Duodenal mucosa (tissue), 2 donors: ENCODE measurements around the gene TUNAR.

Experiments
- H3K27ac ChIP-seq: one replicate; pipeline ENCODE4 v1.7.0; 2013; ENCODE audit warnings: low read depth, low read length
- H3K27me3 ChIP-seq, 2 donors: one replicate each; pipeline ENCODE4 v1.7.0; 2013; ENCODE audit warnings: low read length in 2 of 2, control low read depth in 1 of 2; ENCODE audit not compliant: insufficient read depth in 2 of 2, control insufficient read depth in 1 of 2
- H3K36me3 ChIP-seq, 2 donors: one replicate each; pipeline ENCODE4 v1.7.0; 2013; ENCODE audit warnings: low read length in 2 of 2, control low read depth in 1 of 2; ENCODE audit not compliant: insufficient read depth in 2 of 2, control insufficient read depth in 1 of 2
- H3K4me1 ChIP-seq, 2 donors: one replicate each; pipeline ENCODE4 v1.7.0; 2013; ENCODE audit warnings: low read length in 2 of 2, control low read depth in 1 of 2; ENCODE audit not compliant: insufficient read depth in 2 of 2, control insufficient read depth in 1 of 2
- H3K4me3 ChIP-seq, 2 donors: one replicate each; pipeline ENCODE4 v1.7.0; 2013; ENCODE audit warnings: low read length in 2 of 2, low read depth in 1 of 2
- H3K9ac ChIP-seq, 2 donors: one replicate each; pipeline ENCODE4 v1.7.0; 2013; ENCODE audit warnings: low read length in 2 of 2, low read depth in 1 of 2
- H3K9me3 ChIP-seq, 2 donors: one replicate each; pipeline ENCODE4 v1.7.0; 2013; ENCODE audit warnings: low read length in 2 of 2, control low read depth in 1 of 2; ENCODE audit not compliant: control insufficient read depth in 1 of 2

The TUNAR gene

GRCh38 chr14:95876761-95877538 lies at the start of gene TUNAR:
Gene TUNAR (plus strand): TSS chr14:95876832.
- Histone ChIP-seq H3K9ac (no peak within 1 kb of the TSS), H3K27me3 (peaks cover 8 to 24% of the 10 kb centered on the region in 2 donors), H3K4me1 (no peaks in the 10 kb centered on the region), H3K36me3 (no peaks in the 10 kb centered on the region), H3K9me3 (no peaks in the 10 kb centered on the region), H3K27ac (no peak within 1 kb of the TSS), H3K4me3 (no peak within 1 kb of the TSS)

GRCh38 chr14:95828649-95829265 lies 47.9 kb upstream of the TUNAR start:
- Histone ChIP-seq H3K9me3 (no peaks in the 10 kb centered on the region), H3K4me1 (no peaks in the 10 kb centered on the region), H3K27me3 (no peaks in the 10 kb centered on the region), H3K36me3 (no peaks in the 10 kb centered on the region), H3K4me3 (no peak overlapping the region), H3K9ac (no peak overlapping the region), H3K27ac (no peak overlapping the region)

- no peak overlapping the region for H3K27ac ChIP-seq
- no peak overlapping the region for H3K4me3 ChIP-seq
- no peak overlapping the region for H3K9ac ChIP-seq
- no peaks in the 10 kb centered on the region for H3K9me3 ChIP-seq
- H3K27me3 ChIP-seq, result no peaks in the 10 kb centered on the region
- no peaks in the 10 kb centered on the region for H3K36me3 ChIP-seq
- no peaks in the 10 kb centered on the region for H3K4me1 ChIP-seq
Observed at GRCh38 chr14:95829321-95829720, 47.3 kb upstream of the TUNAR start.

DNA sequence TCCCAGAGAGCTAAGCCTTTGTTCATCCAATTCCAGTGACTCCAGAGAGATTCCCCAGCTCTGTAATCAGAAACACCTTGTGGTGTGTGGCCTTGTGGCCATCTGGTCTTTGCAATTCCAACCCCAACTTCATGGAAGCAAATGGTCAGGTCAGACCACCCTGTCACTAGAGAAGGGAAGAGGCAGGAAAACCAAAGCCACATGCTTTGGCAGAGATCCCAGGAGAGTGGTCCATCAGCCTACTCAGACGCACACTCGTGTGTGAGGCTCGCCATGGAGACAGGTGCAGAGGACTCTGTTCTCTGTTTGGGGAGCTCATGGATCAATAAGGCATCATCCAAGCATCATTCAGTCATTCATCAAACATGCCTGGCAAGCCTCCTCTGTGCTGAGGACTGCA lies 46.2 kb upstream of the TUNAR start:
- H3K9me3 ChIP-seq, result no peaks in the 10 kb centered on the region
- H3K27me3 ChIP-seq, result no peaks in the 10 kb centered on the region
- H3K4me3 ChIP-seq, result no peak overlapping the region
- no peak overlapping the region for H3K9ac ChIP-seq
- no peaks in the 10 kb centered on the region for H3K4me1 ChIP-seq
- H3K27ac ChIP-seq, result no peak overlapping the region
- H3K36me3 ChIP-seq, result no peaks in the 10 kb centered on the region

GRCh38 chr14:95831041-95831440 lies 45.6 kb upstream of the TUNAR start:
- H3K36me3 ChIP-seq, result no peaks in the 10 kb centered on the region
- H3K9ac ChIP-seq, result no peak overlapping the region
- H3K27ac ChIP-seq, result no peak overlapping the region
- H3K4me3 ChIP-seq, result no peak overlapping the region
- no peaks in the 10 kb centered on the region for H3K27me3 ChIP-seq
- no peaks in the 10 kb centered on the region for H3K9me3 ChIP-seq
- no peaks in the 10 kb centered on the region for H3K4me1 ChIP-seq

DNA sequence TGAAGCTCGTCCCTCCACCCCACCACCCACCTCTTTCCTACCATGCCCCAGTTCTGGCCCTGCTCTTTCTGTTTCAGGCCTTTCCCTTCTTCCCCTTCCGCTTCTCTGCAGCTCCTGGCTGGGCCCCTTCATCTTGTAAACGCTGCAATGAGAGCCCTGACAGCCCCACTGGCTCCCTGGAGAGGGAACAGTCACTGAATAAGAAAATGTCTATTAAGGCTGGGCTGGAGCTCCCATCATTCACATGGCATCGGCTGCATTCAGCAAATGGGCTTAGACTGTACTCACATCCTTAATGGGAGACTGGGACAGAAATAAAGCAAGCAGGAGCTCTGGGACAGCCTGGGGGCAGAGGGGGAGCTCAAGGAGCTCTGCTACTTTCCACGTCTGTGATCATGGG lies 45.2 kb upstream of the TUNAR start:
- Histone ChIP-seq H3K9ac (no peak overlapping the region), H3K27ac (no peak overlapping the region), H3K4me1 (no peaks in the 10 kb centered on the region), H3K4me3 (no peak overlapping the region), H3K36me3 (no peaks in the 10 kb centered on the region), H3K9me3 (no peaks in the 10 kb centered on the region), H3K27me3 (no peaks in the 10 kb centered on the region)

DNA sequence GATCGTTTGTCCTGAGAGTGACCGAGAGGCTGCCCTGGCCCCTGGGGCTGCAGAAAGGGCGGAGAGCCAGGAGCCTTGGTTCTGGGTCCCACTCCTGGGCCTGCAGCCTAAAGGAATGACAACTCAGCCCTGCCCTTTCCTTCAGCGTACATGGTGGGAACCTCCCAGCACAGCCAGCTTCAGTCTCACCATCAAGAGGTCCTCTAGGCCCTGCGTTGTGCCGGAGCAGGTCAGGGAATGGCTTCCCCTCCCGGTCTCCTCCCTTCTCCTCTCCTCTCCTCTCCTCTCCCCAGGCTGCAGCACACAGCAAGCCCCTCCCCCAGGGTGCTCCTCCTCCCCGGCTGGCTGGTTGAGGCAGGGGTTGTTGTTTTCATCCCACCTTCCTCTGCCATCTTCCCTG lies 44.6 kb upstream of the TUNAR start:
- Histone ChIP-seq H3K27ac (no peak overlapping the region), H3K9me3 (no peaks in the 10 kb centered on the region), H3K27me3 (no peaks in the 10 kb centered on the region), H3K4me1 (no peaks in the 10 kb centered on the region), H3K36me3 (no peaks in the 10 kb centered on the region), H3K9ac (no peak overlapping the region), H3K4me3 (no peak overlapping the region)

- Histone ChIP-seq H3K9me3 (no peaks in the 10 kb centered on the region), H3K4me1 (no peaks in the 10 kb centered on the region), H3K36me3 (no peaks in the 10 kb centered on the region), H3K4me3 (no peak overlapping the region), H3K9ac (no peak overlapping the region), H3K27ac (no peak overlapping the region), H3K27me3 (no peaks in the 10 kb centered on the region)
Observed at GRCh38 chr14:95833429-95833828, 43.2 kb upstream of the TUNAR start.

- Histone ChIP-seq H3K4me1 (no peaks in the 10 kb centered on the region), H3K9ac (no peak overlapping the region), H3K27ac (no peak overlapping the region), H3K36me3 (no peaks in the 10 kb centered on the region), H3K4me3 (no peak overlapping the region), H3K27me3 (no peaks in the 10 kb centered on the region), H3K9me3 (no peaks in the 10 kb centered on the region)
Observed at GRCh38 chr14:95834496-95834895, 42.1 kb upstream of the TUNAR start.

DNA sequence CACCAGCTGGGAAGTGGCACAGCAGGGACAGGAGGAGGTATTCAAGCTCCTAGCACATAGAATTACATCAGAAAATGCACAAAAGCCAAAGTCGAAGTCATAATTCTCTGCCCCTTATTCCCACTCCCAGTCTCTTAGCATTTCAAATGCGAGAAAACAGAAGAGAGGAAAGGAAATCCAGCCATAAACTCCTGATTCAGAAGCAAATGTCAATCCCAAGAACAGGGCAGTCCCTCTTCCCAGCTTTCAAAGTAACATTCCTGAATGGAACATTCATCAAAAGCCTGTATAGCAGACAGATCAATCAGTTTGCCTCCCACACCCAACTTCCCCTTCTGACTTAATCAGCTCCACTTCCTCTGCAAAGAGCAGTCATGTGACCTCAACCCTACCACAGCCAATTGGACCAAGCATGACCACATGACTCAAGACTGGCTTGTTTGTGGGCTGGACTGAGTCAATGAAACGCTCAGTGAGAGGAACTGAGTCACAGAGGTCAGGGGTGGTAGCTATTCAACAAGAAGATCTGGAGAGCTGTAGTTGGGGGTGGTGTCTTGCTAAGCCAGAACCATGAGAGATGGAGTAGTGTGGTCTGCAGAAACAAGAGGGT lies 41.4 kb upstream of the TUNAR start:
- Histone ChIP-seq H3K36me3 (no peaks in the 10 kb centered on the region), H3K4me1 (no peaks in the 10 kb centered on the region), H3K9ac (no peak overlapping the region), H3K27ac (no peak overlapping the region), H3K27me3 (no peaks in the 10 kb centered on the region), H3K9me3 (no peaks in the 10 kb centered on the region), H3K4me3 (no peak overlapping the region)
